ENCODE measurements around the gene DPP4.

Gene DPP4

DNA sequence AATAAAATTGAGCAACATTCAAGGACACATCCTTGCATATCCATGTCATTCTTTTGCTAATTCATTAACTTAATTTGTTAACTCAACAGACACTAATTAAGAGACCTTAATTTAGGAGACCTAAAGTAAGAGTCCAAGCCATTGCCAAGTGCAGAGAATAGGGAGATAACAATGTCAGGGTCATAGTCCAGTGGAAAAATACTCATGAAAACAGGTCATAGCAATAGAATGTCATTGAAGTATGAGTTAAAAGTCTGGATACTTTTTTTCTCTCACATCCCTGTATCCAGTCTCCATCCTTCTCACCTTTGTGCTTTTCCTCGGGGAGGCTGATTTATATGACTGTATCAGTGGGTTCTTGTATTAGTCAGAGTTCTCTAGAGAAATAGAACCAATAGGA lies 26.6 kb upstream of the DPP4 start:
- no peak overlapping the region for H2AK5ac ChIP-seq (ENCODE audit: low read length, severe bottlenecking)
- no peaks in the 10 kb centered on the region for H3K27me3 ChIP-seq (ENCODE audit: control insufficient read depth in 1 of 2, insufficient read depth in 1 of 2, low read length in 2 of 2)
- H4K8ac ChIP-seq (ENCODE audit: low read length), result no peak overlapping the region
- no peak overlapping the region for H3K9ac ChIP-seq (ENCODE audit: low read length)
- no peaks in the 10 kb centered on the region for H3K9me3 ChIP-seq (ENCODE audit: control insufficient read depth, low read length)
- no peak overlapping the region for H2BK120ac ChIP-seq (ENCODE audit: low read depth, low read length)
- no peak overlapping the region for H3K4me2 ChIP-seq (ENCODE audit: low read length, poor library complexity, severe bottlenecking)
- no peak overlapping the region for H2BK5ac ChIP-seq (ENCODE audit: low read depth, low read length, poor library complexity, severe bottlenecking)
- H3K4me1 ChIP-seq (ENCODE audit: control insufficient read depth, insufficient read depth, low read depth, low read length), result no peaks in the 10 kb centered on the region
- H3K4ac ChIP-seq (ENCODE audit: low read depth in 1 of 2, low read length in 2 of 2), result no peak overlapping the region
- no peak overlapping the region for H3K23ac ChIP-seq (ENCODE audit: low read length in 2 of 2)
- WGBS, result no CpG with 5 or more reads among the region's 1 CpG
- no peak overlapping the region for H3K27ac ChIP-seq (ENCODE audit: low read length, poor library complexity, severe bottlenecking)
- no peak overlapping the region for H2BK12ac ChIP-seq (ENCODE audit: low read length in 2 of 2)
- H3K4me3 ChIP-seq (ENCODE audit: insufficient read depth in 1 of 2, low read depth in 1 of 2, low read length in 2 of 2), result no peak overlapping the region
- no peak overlapping the region for H2BK15ac ChIP-seq (ENCODE audit: low read depth, poor library complexity, severe bottlenecking)
- DNase-seq, result no peak
- no peaks in the 10 kb centered on the region for H3K79me1 ChIP-seq (replicated peaks; ENCODE audit: low read length, poor library complexity, severe bottlenecking)
- H3K18ac ChIP-seq (ENCODE audit: low read depth in 1 of 2, low read length in 2 of 2), result no peak overlapping the region
- no peak overlapping the region for H2AFZ ChIP-seq (ENCODE audit: low read depth, low read length)
- no peak overlapping the region for H3K14ac ChIP-seq (ENCODE audit: low read length in 2 of 2)
- H4K91ac ChIP-seq (ENCODE audit: low read length), result no peak overlapping the region
- no peaks in the 10 kb centered on the region for H3K36me3 ChIP-seq (ENCODE audit: control insufficient read depth in 1 of 2, insufficient read depth in 2 of 2, low read depth in 1 of 2, low read length in 2 of 2)

GRCh38 chr2:162099836-162100235 lies 25.8 kb upstream of the DPP4 start:
- Histone ChIP-seq H3K36me3 (ENCODE audit: control insufficient read depth in 1 of 2, insufficient read depth in 2 of 2, low read depth in 1 of 2, low read length in 2 of 2) (no peaks in the 10 kb centered on the region), H3K18ac (ENCODE audit: low read depth in 1 of 2, low read length in 2 of 2) (no peak overlapping the region), H2BK5ac (ENCODE audit: low read depth, low read length, poor library complexity, severe bottlenecking) (no peak overlapping the region), H4K91ac (ENCODE audit: low read length) (no peak overlapping the region), H2AFZ (ENCODE audit: low read depth, low read length) (no peak overlapping the region), H2BK120ac (ENCODE audit: low read depth, low read length) (no peak overlapping the region), H3K14ac (ENCODE audit: low read length in 2 of 2) (no peak overlapping the region), H3K27me3 (ENCODE audit: control insufficient read depth in 1 of 2, insufficient read depth in 1 of 2, low read length in 2 of 2) (no peaks in the 10 kb centered on the region), H3K4me2 (ENCODE audit: low read length, poor library complexity, severe bottlenecking) (no peak overlapping the region), H3K4ac (ENCODE audit: low read depth in 1 of 2, low read length in 2 of 2) (no peak overlapping the region), H2BK15ac (ENCODE audit: low read depth, poor library complexity, severe bottlenecking) (no peak overlapping the region), H3K27ac (ENCODE audit: low read length, poor library complexity, severe bottlenecking) (no peak overlapping the region), H3K4me1 (ENCODE audit: control insufficient read depth, insufficient read depth, low read depth, low read length) (no peaks in the 10 kb centered on the region), H3K79me1 (replicated peaks; ENCODE audit: low read length, poor library complexity, severe bottlenecking) (no peaks in the 10 kb centered on the region), H3K9ac (ENCODE audit: low read length) (no peak overlapping the region), H3K9me3 (ENCODE audit: control insufficient read depth, low read length) (no peaks in the 10 kb centered on the region), H3K4me3 (ENCODE audit: insufficient read depth in 1 of 2, low read depth in 1 of 2, low read length in 2 of 2) (no peak overlapping the region), H2BK12ac (ENCODE audit: low read length in 2 of 2) (no peak overlapping the region), H2AK5ac (ENCODE audit: low read length, severe bottlenecking) (no peak overlapping the region), H4K8ac (ENCODE audit: low read length) (no peak overlapping the region), H3K23ac (ENCODE audit: low read length in 2 of 2) (no peak overlapping the region)
- WGBS, result 89% methylated on average over 4 of the region's 5 CpGs
- no peak for DNase-seq

- Histone ChIP-seq H2AFZ (ENCODE audit: low read depth, low read length) (no peak overlapping the region), H3K4me1 (ENCODE audit: control insufficient read depth, insufficient read depth, low read depth, low read length) (peaks cover 3% of the 10 kb centered on the region), H3K23ac (ENCODE audit: low read length in 2 of 2) (no peak overlapping the region), H4K8ac (ENCODE audit: low read length) (no peak overlapping the region), H3K9me3 (ENCODE audit: control insufficient read depth, low read length) (no peaks in the 10 kb centered on the region), H3K36me3 (ENCODE audit: control insufficient read depth in 1 of 2, insufficient read depth in 2 of 2, low read depth in 1 of 2, low read length in 2 of 2) (no peaks in the 10 kb centered on the region), H3K27ac (ENCODE audit: low read length, poor library complexity, severe bottlenecking) (peak overlapping the region; percentile 60), H3K27me3 (ENCODE audit: control insufficient read depth in 1 of 2, insufficient read depth in 1 of 2, low read length in 2 of 2) (no peaks in the 10 kb centered on the region), H3K9ac (ENCODE audit: low read length) (peak overlapping the region; percentile 83), H2BK120ac (ENCODE audit: low read depth, low read length) (no peak overlapping the region), H3K4ac (ENCODE audit: low read depth in 1 of 2, low read length in 2 of 2) (no peak overlapping the region), H2BK15ac (ENCODE audit: low read depth, poor library complexity, severe bottlenecking) (no peak overlapping the region), H2AK5ac (ENCODE audit: low read length, severe bottlenecking) (no peak overlapping the region), H3K14ac (ENCODE audit: low read length in 2 of 2) (no peak overlapping the region), H2BK12ac (ENCODE audit: low read length in 2 of 2) (no peak overlapping the region), H4K91ac (ENCODE audit: low read length) (no peak overlapping the region), H3K18ac (ENCODE audit: low read depth in 1 of 2, low read length in 2 of 2) (peak overlapping the region in 1 of 2 experiments; percentile 38), H3K4me3 (ENCODE audit: insufficient read depth in 1 of 2, low read depth in 1 of 2, low read length in 2 of 2) (no peak overlapping the region), H3K4me2 (ENCODE audit: low read length, poor library complexity, severe bottlenecking) (no peak overlapping the region), H3K79me1 (replicated peaks; ENCODE audit: low read length, poor library complexity, severe bottlenecking) (no peaks in the 10 kb centered on the region), H2BK5ac (ENCODE audit: low read depth, low read length, poor library complexity, severe bottlenecking) (no peak overlapping the region)
- WGBS, result 50% methylated on average over 7 of the region's 7 CpGs
- DNase-seq, result peak; percentile 86
Measured at GRCh38 chr2:162092658-162093556, 18.9 kb upstream of the DPP4 start.

DNA sequence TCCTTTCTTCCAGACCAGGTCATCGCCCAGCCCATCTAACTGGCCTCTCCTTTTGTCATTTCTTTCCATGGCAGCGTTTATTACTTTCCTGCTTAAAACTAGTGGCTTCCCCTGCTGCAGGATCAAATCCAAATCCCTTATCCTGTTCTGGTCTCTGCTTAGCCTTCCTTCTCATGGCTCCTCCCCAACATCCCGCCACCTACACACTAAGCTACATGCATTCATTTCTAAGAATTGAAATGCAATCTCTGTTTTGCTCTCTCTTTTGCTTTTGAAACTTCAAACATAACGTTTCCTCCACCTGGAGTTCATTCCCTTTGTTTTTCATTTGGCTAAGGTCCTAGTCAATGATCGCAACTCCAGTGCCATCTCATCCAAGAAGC lies 18.0 kb upstream of the DPP4 start:
- no peak overlapping the region for H2AK5ac ChIP-seq (ENCODE audit: low read length, severe bottlenecking)
- H3K79me1 ChIP-seq (replicated peaks; ENCODE audit: low read length, poor library complexity, severe bottlenecking), result no peaks in the 10 kb centered on the region
- no peak overlapping the region for H3K4me2 ChIP-seq (ENCODE audit: low read length, poor library complexity, severe bottlenecking)
- H3K27me3 ChIP-seq (ENCODE audit: control insufficient read depth in 1 of 2, insufficient read depth in 1 of 2, low read length in 2 of 2), result no peaks in the 10 kb centered on the region
- H2BK12ac ChIP-seq (ENCODE audit: low read length in 2 of 2), result peak overlapping the region in 1 of 2 experiments; percentile 61
- H4K91ac ChIP-seq (ENCODE audit: low read length), result no peak overlapping the region
- H3K4me1 ChIP-seq (ENCODE audit: control insufficient read depth, insufficient read depth, low read depth, low read length), result peaks cover 3% of the 10 kb centered on the region
- no peak overlapping the region for H4K8ac ChIP-seq (ENCODE audit: low read length)
- DNase-seq, result no peak
- no peak overlapping the region for H2BK15ac ChIP-seq (ENCODE audit: low read depth, poor library complexity, severe bottlenecking)
- no peak overlapping the region for H3K14ac ChIP-seq (ENCODE audit: low read length in 2 of 2)
- no peaks in the 10 kb centered on the region for H3K9me3 ChIP-seq (ENCODE audit: control insufficient read depth, low read length)
- no peak overlapping the region for H3K4me3 ChIP-seq (ENCODE audit: insufficient read depth in 1 of 2, low read depth in 1 of 2, low read length in 2 of 2)
- no peak overlapping the region for H3K18ac ChIP-seq (ENCODE audit: low read depth in 1 of 2, low read length in 2 of 2)
- H3K27ac ChIP-seq (ENCODE audit: low read length, poor library complexity, severe bottlenecking), result no peak overlapping the region
- WGBS, result 91% methylated on average over 5 of the region's 5 CpGs
- H2BK120ac ChIP-seq (ENCODE audit: low read depth, low read length), result no peak overlapping the region
- H2BK5ac ChIP-seq (ENCODE audit: low read depth, low read length, poor library complexity, severe bottlenecking), result no peak overlapping the region
- H3K9ac ChIP-seq (ENCODE audit: low read length), result peak overlapping the region; percentile 83
- H2AFZ ChIP-seq (ENCODE audit: low read depth, low read length), result no peak overlapping the region
- no peak overlapping the region for H3K4ac ChIP-seq (ENCODE audit: low read depth in 1 of 2, low read length in 2 of 2)
- H3K36me3 ChIP-seq (ENCODE audit: control insufficient read depth in 1 of 2, insufficient read depth in 2 of 2, low read depth in 1 of 2, low read length in 2 of 2), result no peaks in the 10 kb centered on the region
- no peak overlapping the region for H3K23ac ChIP-seq (ENCODE audit: low read length in 2 of 2)
